Stimulated activated CD4-positive, alpha-beta T cell treated with anti-CD3 and anti-CD28 coated beads, Interleukin-12 subunit alpha, Interleukin-12 subunit beta, amount 100 ng/mL, for 48 hours (primary cell): Measurements from ENCODE around the gene HOXA3.
A peak's percentile ranks its signal among the peaks of the same experiment; 100 is the strongest.

ENCODE experiments used
- DNase-seq, 3 donors: peaks; one replicate each; pipeline ENCODE4 v3.0.0-alpha.2; 2020; ENCODE audit warnings: low read depth in 2 of 3, low spot score in 1 of 3

Gene HOXA3

GRCh38 chr7:27131390-27131819 lies 21.0 kb downstream of the HOXA3 start:
- no peak for DNase-seq

GRCh38 chr7:27130540-27131389 lies 21.6 kb downstream of the HOXA3 start, which contains the start of gene HOXA4:
TSS of gene HOXA4 (minus strand) at chr7:27130757. CDS start at chr7:27130733, 24 bp downstream.
- peak; percentile 26 to 71 (median 59) for DNase-seq

GRCh38 chr7:27129729-27130539 lies 22.4 kb downstream of the HOXA3 start:
- DNase-seq, result no peak

- DNase-seq, result no peak
Measured at GRCh38 chr7:27128776-27129728, 23.3 kb downstream of the HOXA3 start.

- no peak for DNase-seq
Measured at GRCh38 chr7:27128034-27128433, 24.3 kb downstream of the HOXA3 start.

GRCh38 chr7:27126596-27127327 lies 25.6 kb downstream of the HOXA3 start:
- DNase-seq, result no peak

- DNase-seq, result no peak
Measured at GRCh38 chr7:27125986-27126394, 26.4 kb downstream of the HOXA3 start.

- DNase-seq, result no peak
Measured at GRCh38 chr7:27124902-27125689, 27.3 kb downstream of the HOXA3 start.

- no peak for DNase-seq
Measured at GRCh38 chr7:27124096-27124901, 28.1 kb downstream of the HOXA3 start.

- no peak for DNase-seq
Measured at GRCh38 chr7:27123477-27124053, 28.8 kb downstream of the HOXA3 start.

- DNase-seq, result no peak
Measured at GRCh38 chr7:27123007-27123476, 29.3 kb downstream of the HOXA3 start.

- DNase-seq, result no peak
Measured at GRCh38 chr7:27122077-27122910, 30.1 kb downstream of the HOXA3 start.

- DNase-seq, result no peak
Measured at GRCh38 chr7:27121684-27122076, 30.7 kb downstream of the HOXA3 start.

GRCh38 chr7:27119412-27119911 lies 32.9 kb downstream of the HOXA3 start:
- DNase-seq, result no peak

GRCh38 chr7:27118580-27118979 lies 33.8 kb downstream of the HOXA3 start:
- DNase-seq, result no peak

GRCh38 chr7:27117887-27118491 lies 34.4 kb downstream of the HOXA3 start:
- DNase-seq, result no peak
